ENCODE measurements around the gene LDB3.

LDB3 gene

GRCh38 chr10:86664341-86665217 lies 3.7 kb upstream of the LDB3 start:
- DNase-seq (ENCODE audit: low read depth) = no peak
- TF ChIP-seq CTCF (IDR thresholded peaks at IDR 0.05; ENCODE audit: insufficient read depth, low read depth, low read length, missing control alignments) = no peak
- H3K4me3 ChIP-seq (ENCODE audit: low read depth, low read length) = no peak overlapping the region

GRCh38 chr10:86665218-86665607 lies 3.1 kb upstream of the LDB3 start:
- no peak for DNase-seq (ENCODE audit: low read depth)
- TF ChIP-seq CTCF (IDR thresholded peaks at IDR 0.05; ENCODE audit: insufficient read depth, low read depth, low read length, missing control alignments) = no peak
- H3K4me3 ChIP-seq (ENCODE audit: low read depth, low read length) = no peak overlapping the region

GRCh38 chr10:86665868-86666267 lies 2.4 kb upstream of the LDB3 start:
- no peak overlapping the region for H3K4me3 ChIP-seq (ENCODE audit: low read depth, low read length)
- no peak for DNase-seq (ENCODE audit: low read depth)
- no peak for TF ChIP-seq CTCF (IDR thresholded peaks at IDR 0.05; ENCODE audit: insufficient read depth, low read depth, low read length, missing control alignments)

GRCh38 chr10:86666538-86666937 lies 1.8 kb upstream of the LDB3 start:
- DNase-seq (ENCODE audit: low read depth) = no peak
- H3K4me3 ChIP-seq (ENCODE audit: low read depth, low read length) = no peak overlapping the region
- no peak for TF ChIP-seq CTCF (IDR thresholded peaks at IDR 0.05; ENCODE audit: insufficient read depth, low read depth, low read length, missing control alignments)

- no peak for DNase-seq (ENCODE audit: low read depth)
- TF ChIP-seq CTCF (IDR thresholded peaks at IDR 0.05; ENCODE audit: insufficient read depth, low read depth, low read length, missing control alignments) = no peak
- no peak overlapping the region for H3K4me3 ChIP-seq (ENCODE audit: low read depth, low read length)
Measured at GRCh38 chr10:86667421-86668181, 710 bp upstream of the LDB3 start.

- no peak for TF ChIP-seq CTCF (IDR thresholded peaks at IDR 0.05; ENCODE audit: insufficient read depth, low read depth, low read length, missing control alignments)
- no peak for DNase-seq (ENCODE audit: low read depth)
- H3K4me3 ChIP-seq (ENCODE audit: low read depth, low read length) = no peak overlapping the region
Measured at GRCh38 chr10:86670290-86670811, 2.0 kb downstream of the LDB3 start.

Measured in GM12865 (cell line).